ENCODE results near the gene JAKMIP3.

JAKMIP3 gene

GRCh38 chr10:132113206-132113605, 47.5 kb downstream of the JAKMIP3 start:
- no peak overlapping the region for H3K4me3 ChIP-seq (replicated peaks; ENCODE audit: insufficient read depth, low read length)
- no peak overlapping the region for H3K27ac ChIP-seq (replicated peaks)
- DNase-seq (ENCODE audit: low read depth in 1 of 2, low spot score in 1 of 2), result no peak
- no peaks in the 10 kb centered on the region for H3K27me3 ChIP-seq (ENCODE audit: insufficient read depth, poor library complexity, severe bottlenecking)
- TF ChIP-seq SPI1 (IDR thresholded peaks at IDR 0.05; ENCODE audit: borderline replicate concordance, low read depth) (no peak), REST (IDR thresholded peaks at IDR 0.05; ENCODE audit: insufficient replicate concordance, low read depth) (no peak), CTCF (IDR thresholded peaks at IDR 0.05; ENCODE audit: insufficient read depth, low read length) (no peak)

- Histone ChIP-seq H3K27ac (replicated peaks) (no peak overlapping the region), H3K4me3 (replicated peaks; ENCODE audit: insufficient read depth, low read length) (no peak overlapping the region), H3K27me3 (ENCODE audit: insufficient read depth, poor library complexity, severe bottlenecking) (no peaks in the 10 kb centered on the region)
- TF ChIP-seq CTCF (IDR thresholded peaks at IDR 0.05; ENCODE audit: insufficient read depth, low read length) (no peak), POLR2AphosphoS5 (IDR thresholded peaks at IDR 0.05; ENCODE audit: low read depth) (no peak), GABPA (IDR thresholded peaks at IDR 0.05; ENCODE audit: low read depth) (no peak), REST (IDR thresholded peaks at IDR 0.05; ENCODE audit: insufficient replicate concordance, low read depth) (no peak), SPI1 (IDR thresholded peaks at IDR 0.05; ENCODE audit: borderline replicate concordance, low read depth) (no peak)
- DNase-seq (ENCODE audit: low read depth in 1 of 2, low spot score in 1 of 2), result no peak
These were observed 48.1 kb downstream of the JAKMIP3 start for GRCh38 chr10:132113766-132114365.

- no peak overlapping the region for H3K27ac ChIP-seq (replicated peaks)
- no peak overlapping the region for H3K4me3 ChIP-seq (replicated peaks; ENCODE audit: insufficient read depth, low read length)
- no peak for TF ChIP-seq SPI1 (IDR thresholded peaks at IDR 0.05; ENCODE audit: borderline replicate concordance, low read depth)
- TF ChIP-seq REST (IDR thresholded peaks at IDR 0.05; ENCODE audit: insufficient replicate concordance, low read depth), result no peak
- TF ChIP-seq POLR2AphosphoS5 (IDR thresholded peaks at IDR 0.05; ENCODE audit: low read depth), result no peak
- no peak for TF ChIP-seq GABPA (IDR thresholded peaks at IDR 0.05; ENCODE audit: low read depth)
- no peak for TF ChIP-seq CTCF (IDR thresholded peaks at IDR 0.05; ENCODE audit: insufficient read depth, low read length)
- no peaks in the 10 kb centered on the region for H3K27me3 ChIP-seq (ENCODE audit: insufficient read depth, poor library complexity, severe bottlenecking)
- DNase-seq (ENCODE audit: low read depth in 1 of 2, low spot score in 1 of 2), result no peak
These were observed 49.3 kb downstream of the JAKMIP3 start for GRCh38 chr10:132114953-132115520.

Data from HL-60 (cell line).